Lung (tissue), 12 donors: ENCODE measurements around the gene ANKRD60. TPM values are rescaled to one million over a fixed set of nuclear protein-coding genes. Genes with fewer than 3 reads are reported as not detected.

Experiments
- ATAC-seq: fragments of 200-7000 bp; cut with Tn5 transposase; one replicate; pipeline ENCODE4 v1.9.1; 2020; ENCODE audit warnings: moderate number of reproducible peaks; ENCODE audit not compliant: insufficient read depth, low FRiP score
- DNase-seq, 3 donors: peaks; one replicate each; pipeline ENCODE4 v3.0.0-alpha.2; 2013 to 2017
- H3K27ac ChIP-seq, 2 donors: one replicate each; pipeline ENCODE4 v1.5.1; 2013; ENCODE audit warnings: mild to moderate bottlenecking in 2 of 2, moderate library complexity in 2 of 2, control low read depth in 1 of 2, inconsistent platforms in 1 of 2, low read depth in 1 of 2, low read length in 1 of 2
- H3K27me3 ChIP-seq, 3 donors: one replicate each; pipeline ENCODE4 v1.5.1; 2013; ENCODE audit warnings: low read length in 2 of 3; ENCODE audit not compliant: control insufficient read depth in 3 of 3, insufficient read depth in 3 of 3
- H3K36me3 ChIP-seq, 4 donors: one replicate each; pipeline ENCODE4 v1.5.1; 2013; ENCODE audit warnings: low read length in 4 of 4, mild to moderate bottlenecking in 1 of 4, moderate library complexity in 1 of 4; ENCODE audit not compliant: control insufficient read depth in 4 of 4, insufficient read depth in 4 of 4
- H3K4me1 ChIP-seq, 5 donors: one replicate each; pipeline ENCODE4 v1.5.1; 2013; ENCODE audit warnings: low read length in 5 of 5, mild to moderate bottlenecking in 2 of 5, moderate library complexity in 1 of 5; ENCODE audit not compliant: control insufficient read depth in 5 of 5, insufficient read depth in 5 of 5
- H3K4me3 ChIP-seq: one replicate; pipeline ENCODE4 v1.5.1; 2013; ENCODE audit warnings: mild to moderate bottlenecking, control low read depth, moderate library complexity
- H3K9ac ChIP-seq, 2 donors: one replicate each; pipeline ENCODE4 v1.5.1; 2013; ENCODE audit warnings: low read length in 2 of 2, control low read depth in 1 of 2; ENCODE audit not compliant: insufficient read depth in 1 of 2
- H3K9me3 ChIP-seq, 4 donors: one replicate each; pipeline ENCODE4 v1.5.1; 2013; ENCODE audit warnings: low read length in 3 of 4, mild to moderate bottlenecking in 1 of 4, moderate library complexity in 1 of 4; ENCODE audit not compliant: control insufficient read depth in 4 of 4, insufficient read depth in 3 of 4
- WGBS, 2 donors: extraction: QIAGEN DNeasy Blood & Tissue Kit; methylation state at CpG; one replicate each; pipeline ENCODE4 v1.1.7; 2013; 5-methylcytosine and 5-hydroxymethylcytosine counted together
- polyA plus RNA-seq, 2 donors: library from polyadenylated mRNA; stranded (reverse); fragments of 200-250 nt; gene quantifications; one replicate each; pipeline ENCODE4 v1.2.1, GENCODE V29; 2013
- total RNA-seq, 2 donors: library from RNA; depleted of rRNA in 1 of 2; stranded (reverse); fragments of >200 nt in 1 of 2; gene quantifications; one replicate each; pipeline ENCODE4 v1.2.1, GENCODE V29; 2014 to 2021
- TF ChIP-seq, protein P1 (sequence below): IDR thresholded peaks from 2 replicates; pipeline ENCODE4 v1.5.1; 2012; ENCODE audit warnings: mild to moderate bottlenecking; ENCODE audit errors: control extremely low read depth, extremely low read depth
- donor health status: control.
- donor health status: control.
- donor health status: Bipolar disorder and iron deficiency.
- donor health status: healthy.
- donor health status: DM: yes; HTN: yes; CAD: no.

Gene ANKRD60
- total and polyA plus RNA-seq, 4 donors = not detected

DNA sequence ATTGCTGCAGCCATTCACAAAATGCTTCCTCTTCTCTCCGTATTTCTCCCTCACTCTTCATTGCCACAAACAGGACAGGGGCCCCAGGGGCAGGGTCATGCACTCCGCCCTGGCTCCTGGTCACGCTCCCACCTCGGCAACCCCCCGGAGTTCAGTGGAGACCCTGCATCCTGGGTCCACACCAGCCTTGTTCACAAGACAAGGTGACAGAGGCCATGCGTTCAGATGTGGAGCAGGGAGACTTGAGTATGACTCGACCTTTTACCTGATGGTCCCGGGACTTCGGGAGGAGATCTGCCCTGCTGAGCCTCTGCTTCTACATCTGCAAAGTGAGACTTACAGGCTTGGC lies 49.4 kb downstream of the ANKRD60 start:
- no peak overlapping the region for H3K27ac ChIP-seq
- no peaks in the 10 kb centered on the region for H3K36me3 ChIP-seq
- TF ChIP-seq, protein P1, sequence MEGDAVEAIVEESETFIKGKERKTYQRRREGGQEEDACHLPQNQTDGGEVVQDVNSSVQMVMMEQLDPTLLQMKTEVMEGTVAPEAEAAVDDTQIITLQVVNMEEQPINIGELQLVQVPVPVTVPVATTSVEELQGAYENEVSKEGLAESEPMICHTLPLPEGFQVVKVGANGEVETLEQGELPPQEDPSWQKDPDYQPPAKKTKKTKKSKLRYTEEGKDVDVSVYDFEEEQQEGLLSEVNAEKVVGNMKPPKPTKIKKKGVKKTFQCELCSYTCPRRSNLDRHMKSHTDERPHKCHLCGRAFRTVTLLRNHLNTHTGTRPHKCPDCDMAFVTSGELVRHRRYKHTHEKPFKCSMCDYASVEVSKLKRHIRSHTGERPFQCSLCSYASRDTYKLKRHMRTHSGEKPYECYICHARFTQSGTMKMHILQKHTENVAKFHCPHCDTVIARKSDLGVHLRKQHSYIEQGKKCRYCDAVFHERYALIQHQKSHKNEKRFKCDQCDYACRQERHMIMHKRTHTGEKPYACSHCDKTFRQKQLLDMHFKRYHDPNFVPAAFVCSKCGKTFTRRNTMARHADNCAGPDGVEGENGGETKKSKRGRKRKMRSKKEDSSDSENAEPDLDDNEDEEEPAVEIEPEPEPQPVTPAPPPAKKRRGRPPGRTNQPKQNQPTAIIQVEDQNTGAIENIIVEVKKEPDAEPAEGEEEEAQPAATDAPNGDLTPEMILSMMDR = no peak
- no peak overlapping the region for H3K9ac ChIP-seq
- peaks cover 0 to 12% (median 0%) of the 10 kb centered on the region in 3 donors for H3K27me3 ChIP-seq
- DNase-seq (no peak), ATAC-seq (no peak)
- peaks cover 0 to 25% (median 13%) of the 10 kb centered on the region in 5 donors for H3K4me1 ChIP-seq
- 47 to 51% methylated on average over 9 of the region's 9 CpGs for WGBS, 2 donors
- no peak overlapping the region for H3K4me3 ChIP-seq
- H3K9me3 ChIP-seq = peaks cover 0 to 6% (median 0%) of the 10 kb centered on the region in 4 donors

DNA sequence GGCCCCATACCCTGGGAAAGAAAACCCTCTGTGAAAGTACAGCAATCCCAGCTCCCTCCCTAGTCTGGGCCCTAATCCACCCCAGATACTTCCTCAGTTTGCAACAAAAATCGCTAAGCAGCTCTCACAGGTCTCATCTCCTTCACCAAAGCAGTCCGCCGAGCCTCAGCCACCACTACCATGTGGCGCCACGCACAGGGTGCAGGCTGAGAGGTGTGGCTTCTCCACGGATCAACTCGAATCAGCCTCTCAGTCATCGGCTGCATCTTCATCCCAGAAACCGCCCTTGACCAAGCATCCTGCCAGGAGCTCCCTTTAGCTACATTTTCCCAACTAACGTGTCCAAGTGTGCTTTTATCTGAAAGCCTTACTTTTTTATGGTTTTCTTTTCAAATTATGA lies 50.7 kb downstream of the ANKRD60 start:
- ATAC-seq (no peak), DNase-seq (no peak)
- 85 to 88% methylated on average over 10 of the region's 10 CpGs for WGBS, 2 donors
- H3K9ac ChIP-seq = no peak overlapping the region
- H3K4me3 ChIP-seq = no peak overlapping the region
- TF ChIP-seq, protein P1 = no peak
- H3K4me1 ChIP-seq = peaks cover 0 to 28% (median 13%) of the 10 kb centered on the region in 5 donors
- H3K9me3 ChIP-seq = no peaks in the 10 kb centered on the region
- peaks cover 0 to 12% (median 0%) of the 10 kb centered on the region in 3 donors for H3K27me3 ChIP-seq
- no peaks in the 10 kb centered on the region for H3K36me3 ChIP-seq
- no peak overlapping the region for H3K27ac ChIP-seq

DNA sequence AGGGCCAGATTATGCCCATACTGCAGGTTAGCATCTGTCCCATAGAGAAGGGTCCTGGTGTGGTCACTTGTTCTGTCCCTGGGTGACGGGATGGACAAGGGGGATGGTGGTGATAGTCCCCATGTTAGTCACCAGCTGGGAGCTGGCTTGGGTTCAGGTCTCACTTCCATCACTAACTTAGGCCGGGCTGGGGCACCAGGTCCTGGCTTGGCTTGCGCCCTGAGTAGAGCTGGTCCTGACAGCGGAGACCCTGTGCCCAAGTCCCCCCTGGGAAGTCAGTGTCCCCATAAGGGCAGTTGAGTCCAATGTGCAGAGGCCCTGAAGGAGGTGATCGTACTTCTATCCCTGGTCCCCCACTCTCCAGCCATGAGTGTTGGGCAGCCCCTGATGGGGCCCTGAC lies 52.6 kb downstream of the ANKRD60 start:
- Histone ChIP-seq H3K4me1 (peaks cover 0 to 28% (median 13%) of the 10 kb centered on the region in 5 donors), H3K9ac (no peak overlapping the region), H3K36me3 (no peaks in the 10 kb centered on the region), H3K27ac (no peak overlapping the region), H3K9me3 (no peaks in the 10 kb centered on the region), H3K27me3 (peaks cover 0 to 8% (median 0%) of the 10 kb centered on the region in 3 donors), H3K4me3 (no peak overlapping the region)
- no peak for DNase-seq
- WGBS, 2 donors = 94 to 97% methylated on average over 5 of the region's 5 CpGs
- ATAC-seq = no peak
- TF ChIP-seq, protein P1 = no peak

DNA sequence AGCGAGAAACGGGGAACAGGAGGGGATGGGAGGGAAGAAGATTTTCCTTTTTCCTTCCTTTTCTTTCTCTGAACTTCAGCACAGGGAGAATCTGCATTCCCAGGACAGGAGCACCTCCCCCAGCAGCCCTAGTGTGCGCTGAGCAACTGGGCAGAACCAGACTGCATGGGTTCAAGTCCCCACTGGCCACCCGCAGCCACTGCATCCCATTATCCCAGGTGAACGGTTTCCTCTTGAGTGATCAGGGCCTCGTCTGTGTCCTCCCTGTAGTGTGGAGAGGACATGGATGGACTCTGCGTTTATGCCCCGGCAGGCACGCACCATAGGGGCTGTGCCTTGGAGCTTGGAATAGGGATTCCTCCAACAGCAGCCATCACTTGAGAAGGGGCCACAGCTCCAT lies 53.0 kb downstream of the ANKRD60 start:
- Histone ChIP-seq H3K36me3 (no peaks in the 10 kb centered on the region), H3K27ac (no peak overlapping the region), H3K9me3 (no peaks in the 10 kb centered on the region), H3K9ac (no peak overlapping the region), H3K4me1 (peaks cover 0 to 28% (median 13%) of the 10 kb centered on the region in 5 donors), H3K4me3 (no peak overlapping the region), H3K27me3 (peaks cover 0 to 6% (median 0%) of the 10 kb centered on the region in 3 donors)
- DNase-seq (no peak), ATAC-seq (no peak)
- TF ChIP-seq, protein P1 = no peak
- WGBS, 2 donors = 80 to 85% methylated on average over 9 of the region's 9 CpGs
